Astrocyte (in vitro differentiated cells and primary cell): Measurements from ENCODE around the gene FFAR4. TPM values are rescaled to one million over a fixed set of nuclear protein-coding genes. Genes with fewer than 3 reads are reported as not detected.

Experiments used
- DNase-seq: peaks from one replicate; pipeline ENCODE4 v3.0.0-alpha.2; 2010; ENCODE audit warnings: low read depth
- FAIRE-seq: peaks from 2 replicates; lab custom pipeline; 2011; peaks lifted over from hg19 to GRCh38; lab: Jason Lieb, UNC
- H2AFZ ChIP-seq: 2 replicates; pipeline ENCODE4 v1.6.0; 2012; ENCODE audit warnings: low read depth, low read length, inconsistent platforms
- H3K27ac ChIP-seq: 2 replicates; pipeline ENCODE4 v1.5.1; 2011; ENCODE audit warnings: low read depth, low read length, inconsistent platforms
- H3K27me3 ChIP-seq: 2 replicates; pipeline ENCODE4 v1.6.0; 2011; ENCODE audit warnings: low read length, inconsistent platforms; ENCODE audit not compliant: insufficient read depth
- H3K36me3 ChIP-seq: 2 replicates; pipeline ENCODE4 v1.5.1; 2011; ENCODE audit warnings: low read length, inconsistent platforms; ENCODE audit not compliant: insufficient read depth
- H3K4me1 ChIP-seq: 2 replicates; pipeline ENCODE4 v1.5.1; 2011; ENCODE audit warnings: low read length, inconsistent platforms; ENCODE audit not compliant: insufficient read depth
- H3K4me2 ChIP-seq: 2 replicates; pipeline ENCODE4 v1.6.0; 2012; ENCODE audit warnings: low read length, inconsistent platforms
- H3K4me3 ChIP-seq: 2 replicates; pipeline ENCODE4 v1.5.1; 2011; ENCODE audit warnings: low read depth, mild to moderate bottlenecking, low read length, inconsistent platforms; ENCODE audit not compliant: insufficient read depth
- H3K79me2 ChIP-seq: 2 replicates; pipeline ENCODE4 v1.6.0; 2012; ENCODE audit warnings: mild to moderate bottlenecking, low read length, inconsistent platforms; ENCODE audit not compliant: insufficient read depth
- H3K9ac ChIP-seq: 2 replicates; pipeline ENCODE4 v1.6.0; 2012; ENCODE audit warnings: mild to moderate bottlenecking, low read length, inconsistent platforms
- H3K9me3 ChIP-seq: 2 replicates; pipeline ENCODE4 v1.5.1; 2012; ENCODE audit warnings: low read depth, mild to moderate bottlenecking, low read length, inconsistent platforms; ENCODE audit not compliant: insufficient read depth
- H4K20me1 ChIP-seq: 2 replicates; pipeline ENCODE4 v1.6.0; 2012; ENCODE audit warnings: low read length, inconsistent platforms; ENCODE audit not compliant: insufficient read depth
- H3K27ac Mint-ChIP-seq: one replicate; pipeline ENCODE4 v1.8.0; 2021; ENCODE audit warnings: mild to moderate bottlenecking, mixed read lengths; ENCODE audit not compliant: unreplicated experiment
- H3K27me3 Mint-ChIP-seq: one replicate; pipeline ENCODE4 v1.8.0; 2021; ENCODE audit warnings: low read depth, mixed read lengths; ENCODE audit not compliant: unreplicated experiment
- H3K36me3 Mint-ChIP-seq: one replicate; pipeline ENCODE4 v1.8.0; 2021; ENCODE audit warnings: low read depth, mixed read lengths; ENCODE audit not compliant: unreplicated experiment
- H3K4me1 Mint-ChIP-seq: one replicate; pipeline ENCODE4 v1.8.0; 2021; ENCODE audit warnings: low read depth, mixed read lengths; ENCODE audit not compliant: unreplicated experiment
- H3K4me3 Mint-ChIP-seq: one replicate; pipeline ENCODE4 v1.8.0; 2021; ENCODE audit warnings: mild to moderate bottlenecking, moderate library complexity, mixed read lengths; ENCODE audit not compliant: unreplicated experiment
- H3K9me3 Mint-ChIP-seq: one replicate; pipeline ENCODE4 v1.8.0; 2021; ENCODE audit warnings: mild to moderate bottlenecking, mixed read lengths; ENCODE audit not compliant: unreplicated experiment
- EZH2 ChIP-seq: IDR thresholded peaks from 2 replicates; pipeline ENCODE4 v1.6.1; 2012; ENCODE audit warnings: mild to moderate bottlenecking, low read length, inconsistent platforms; ENCODE audit not compliant: insufficient read depth
- total RNA-seq: library from RNA; stranded (reverse); gene quantifications from 2 replicates; pipeline ENCODE4 v1.2.1, GENCODE V29; 2021
- TF ChIP-seq, protein P1 (sequence below): IDR thresholded peaks from 2 replicates; pipeline ENCODE4 v1.5.1; 2011; ENCODE audit warnings: low read depth, mild to moderate bottlenecking, inconsistent platforms, low read length, moderate library complexity; ENCODE audit not compliant: insufficient read depth

The FFAR4 gene
- total RNA-seq, 1 donor from 2014 or later: not detected

DNA sequence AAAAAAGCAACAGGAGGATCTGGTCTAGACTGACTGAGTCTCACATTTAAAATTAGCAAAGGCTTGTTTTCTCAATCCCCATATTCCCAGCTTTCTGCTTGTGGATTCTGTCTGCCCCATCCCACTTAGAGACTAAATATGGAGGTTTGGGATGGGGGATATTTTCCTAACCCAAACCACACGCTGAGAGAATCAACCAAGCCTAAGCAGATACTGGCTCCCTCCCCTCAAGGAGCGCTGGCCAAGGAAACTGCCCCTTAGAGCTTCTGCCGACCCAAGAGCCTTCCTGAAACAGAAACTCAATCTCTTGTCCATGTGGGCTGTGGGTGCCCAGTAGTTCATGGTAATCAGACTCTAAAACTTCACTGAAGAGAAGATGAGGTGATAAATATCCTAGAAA lies 3.9 kb downstream of the FFAR4 start:
- DNase-seq: no peak
- Mint-ChIP-seq H3K27ac (no peak overlapping the region), H3K9me3 (peaks cover 4% of the 10 kb centered on the region), H3K27me3 (peaks cover 85% of the 10 kb centered on the region), H3K36me3 (no peaks in the 10 kb centered on the region), H3K4me1 (no peaks in the 10 kb centered on the region), H3K4me3 (no peak overlapping the region)
- H2AFZ ChIP-seq: no peak overlapping the region
- H3K9me3 ChIP-seq: no peaks in the 10 kb centered on the region
- H3K27ac ChIP-seq: no peak overlapping the region
- no peak for FAIRE-seq
- TF ChIP-seq EZH2: no peak
- TF ChIP-seq, protein P1, sequence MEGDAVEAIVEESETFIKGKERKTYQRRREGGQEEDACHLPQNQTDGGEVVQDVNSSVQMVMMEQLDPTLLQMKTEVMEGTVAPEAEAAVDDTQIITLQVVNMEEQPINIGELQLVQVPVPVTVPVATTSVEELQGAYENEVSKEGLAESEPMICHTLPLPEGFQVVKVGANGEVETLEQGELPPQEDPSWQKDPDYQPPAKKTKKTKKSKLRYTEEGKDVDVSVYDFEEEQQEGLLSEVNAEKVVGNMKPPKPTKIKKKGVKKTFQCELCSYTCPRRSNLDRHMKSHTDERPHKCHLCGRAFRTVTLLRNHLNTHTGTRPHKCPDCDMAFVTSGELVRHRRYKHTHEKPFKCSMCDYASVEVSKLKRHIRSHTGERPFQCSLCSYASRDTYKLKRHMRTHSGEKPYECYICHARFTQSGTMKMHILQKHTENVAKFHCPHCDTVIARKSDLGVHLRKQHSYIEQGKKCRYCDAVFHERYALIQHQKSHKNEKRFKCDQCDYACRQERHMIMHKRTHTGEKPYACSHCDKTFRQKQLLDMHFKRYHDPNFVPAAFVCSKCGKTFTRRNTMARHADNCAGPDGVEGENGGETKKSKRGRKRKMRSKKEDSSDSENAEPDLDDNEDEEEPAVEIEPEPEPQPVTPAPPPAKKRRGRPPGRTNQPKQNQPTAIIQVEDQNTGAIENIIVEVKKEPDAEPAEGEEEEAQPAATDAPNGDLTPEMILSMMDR: no peak
- no peaks in the 10 kb centered on the region for H4K20me1 ChIP-seq
- no peak overlapping the region for H3K9ac ChIP-seq
- H3K4me3 ChIP-seq: no peak overlapping the region
- no peaks in the 10 kb centered on the region for H3K36me3 ChIP-seq
- H3K4me1 ChIP-seq: no peaks in the 10 kb centered on the region
- H3K27me3 ChIP-seq: peaks cover 83% of the 10 kb centered on the region
- no peak overlapping the region for H3K4me2 ChIP-seq
- no peaks in the 10 kb centered on the region for H3K79me2 ChIP-seq

DNA sequence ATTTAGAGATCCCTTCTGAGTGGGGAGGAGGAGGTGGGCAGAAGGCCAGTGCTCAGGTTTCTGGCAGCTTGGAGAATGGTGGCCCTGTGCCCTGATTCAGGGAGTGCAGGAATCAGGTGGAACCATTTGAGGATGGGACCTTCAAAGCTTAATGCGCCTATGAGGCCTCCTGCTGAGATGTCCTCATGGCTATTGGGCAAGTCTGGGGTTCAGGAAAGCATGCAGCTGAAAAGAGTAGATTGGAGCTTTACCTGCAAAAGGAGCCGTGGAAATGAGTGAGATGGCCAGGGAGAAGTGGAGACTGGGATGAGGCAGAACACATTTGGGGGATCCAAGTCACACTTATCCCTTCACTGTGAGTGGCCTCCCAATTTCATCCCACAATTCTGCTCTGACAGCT lies 6.1 kb downstream of the FFAR4 start:
- Histone ChIP-seq H3K79me2 (no peaks in the 10 kb centered on the region), H2AFZ (no peak overlapping the region), H3K4me3 (no peak overlapping the region), H3K27ac (no peak overlapping the region), H3K9me3 (no peaks in the 10 kb centered on the region), H3K4me2 (no peak overlapping the region), H3K9ac (no peak overlapping the region), H3K36me3 (no peaks in the 10 kb centered on the region), H4K20me1 (no peaks in the 10 kb centered on the region), H3K27me3 (peaks cover 61% of the 10 kb centered on the region), H3K4me1 (no peaks in the 10 kb centered on the region)
- Mint-ChIP-seq H3K36me3 (no peaks in the 10 kb centered on the region), H3K9me3 (peaks cover under 1% of the 10 kb centered on the region), H3K4me1 (no peaks in the 10 kb centered on the region), H3K4me3 (no peak overlapping the region), H3K27me3 (peaks cover 72% of the 10 kb centered on the region), H3K27ac (no peak overlapping the region)
- DNase-seq (no peak), FAIRE-seq (no peak)
- no peak for TF ChIP-seq EZH2
- TF ChIP-seq, protein P1: no peak

DNA sequence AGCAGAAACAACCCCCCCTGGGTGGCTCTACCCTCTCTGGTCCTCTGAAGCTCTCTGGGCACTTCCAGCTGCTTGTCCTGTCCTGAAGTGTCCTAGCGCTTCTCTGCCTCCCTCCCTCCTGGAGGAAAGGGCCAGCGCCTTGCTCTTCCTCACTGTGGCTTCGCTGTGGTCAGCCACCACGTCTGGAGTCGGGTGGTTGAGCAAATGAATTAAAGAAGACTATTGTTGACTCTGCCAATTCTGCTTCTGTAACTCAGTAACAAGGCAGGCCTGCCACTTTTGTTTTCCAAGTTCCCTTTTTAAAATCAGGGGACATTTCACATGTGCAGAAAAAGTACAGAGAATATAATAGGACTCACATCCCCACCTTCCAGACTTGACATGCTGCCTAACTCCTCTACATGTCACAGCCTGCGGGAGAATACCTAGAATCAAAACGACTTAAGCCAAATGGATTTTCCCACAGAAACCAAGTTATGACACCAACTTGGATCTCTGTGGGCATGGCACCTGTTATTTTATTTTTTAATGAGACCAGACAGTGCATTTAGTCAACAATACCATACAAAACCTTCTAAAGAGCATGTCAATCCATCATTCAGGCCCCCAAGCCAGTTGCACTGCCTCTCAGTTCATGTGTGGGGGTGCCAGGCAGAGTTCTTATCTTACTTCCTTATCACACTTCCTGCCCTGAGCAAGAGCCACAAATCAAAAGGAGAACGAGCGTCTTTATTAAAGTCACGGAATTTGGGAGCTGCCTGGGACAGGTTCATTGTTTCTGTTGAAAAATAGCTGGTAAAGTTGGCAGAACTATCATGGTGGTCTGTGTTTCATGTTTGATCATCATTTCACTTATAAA lies 6.8 kb downstream of the FFAR4 start:
- H3K36me3 ChIP-seq: no peaks in the 10 kb centered on the region
- H4K20me1 ChIP-seq: no peaks in the 10 kb centered on the region
- DNase-seq (no peak), FAIRE-seq (no peak)
- H3K4me3 ChIP-seq: no peak overlapping the region
- no peak overlapping the region for H3K4me2 ChIP-seq
- Mint-ChIP-seq H3K4me3 (no peak overlapping the region), H3K9me3 (no peaks in the 10 kb centered on the region), H3K4me1 (no peaks in the 10 kb centered on the region), H3K36me3 (no peaks in the 10 kb centered on the region), H3K27ac (no peak overlapping the region), H3K27me3 (peaks cover 65% of the 10 kb centered on the region)
- no peaks in the 10 kb centered on the region for H3K4me1 ChIP-seq
- H3K27ac ChIP-seq: no peak overlapping the region
- H3K9me3 ChIP-seq: no peaks in the 10 kb centered on the region
- TF ChIP-seq, protein P1: no peak
- no peak for TF ChIP-seq EZH2
- peaks cover 55% of the 10 kb centered on the region for H3K27me3 ChIP-seq
- H2AFZ ChIP-seq: no peak overlapping the region
- H3K9ac ChIP-seq: no peak overlapping the region
- H3K79me2 ChIP-seq: no peaks in the 10 kb centered on the region
